ENCODE results near the gene NUDT17.

NUDT17 gene

GRCh38 chr1:145878724-145879123 lies 33.3 kb downstream of the NUDT17 start:
- no peaks in the 10 kb centered on the region for H3K79me2 ChIP-seq (ENCODE audit: insufficient read depth, low read length)
- no peaks in the 10 kb centered on the region for H4K20me1 ChIP-seq (ENCODE audit: insufficient read depth, low read length, poor library complexity, severe bottlenecking)
- H3K27me3 ChIP-seq (ENCODE audit: insufficient read depth, low read length, poor library complexity, severe bottlenecking) = peaks cover 4% of the 10 kb centered on the region
- H3K9me2 ChIP-seq (replicated peaks; ENCODE audit: low read depth, low read length) = no peaks in the 10 kb centered on the region
- no peak overlapping the region for H3K4me2 ChIP-seq (ENCODE audit: low read depth, low read length, poor library complexity, severe bottlenecking)
- no peak overlapping the region for H3K9ac ChIP-seq (ENCODE audit: low read depth, low read length, poor library complexity, severe bottlenecking)
- H3K36me3 ChIP-seq (ENCODE audit: insufficient read depth, low read length) = no peaks in the 10 kb centered on the region
- no peaks in the 10 kb centered on the region for H3K4me1 ChIP-seq (ENCODE audit: insufficient read depth, low read length, poor library complexity, severe bottlenecking)
- H3K9me3 ChIP-seq (ENCODE audit: insufficient read depth, low read depth, low read length) = no peaks in the 10 kb centered on the region
- no peak overlapping the region for H3K4me3 ChIP-seq (ENCODE audit: low read length, poor library complexity, severe bottlenecking)
- no peaks in the 10 kb centered on the region for H3F3A ChIP-seq (ENCODE audit: low read depth)
- TF ChIP-seq, protein P1, sequence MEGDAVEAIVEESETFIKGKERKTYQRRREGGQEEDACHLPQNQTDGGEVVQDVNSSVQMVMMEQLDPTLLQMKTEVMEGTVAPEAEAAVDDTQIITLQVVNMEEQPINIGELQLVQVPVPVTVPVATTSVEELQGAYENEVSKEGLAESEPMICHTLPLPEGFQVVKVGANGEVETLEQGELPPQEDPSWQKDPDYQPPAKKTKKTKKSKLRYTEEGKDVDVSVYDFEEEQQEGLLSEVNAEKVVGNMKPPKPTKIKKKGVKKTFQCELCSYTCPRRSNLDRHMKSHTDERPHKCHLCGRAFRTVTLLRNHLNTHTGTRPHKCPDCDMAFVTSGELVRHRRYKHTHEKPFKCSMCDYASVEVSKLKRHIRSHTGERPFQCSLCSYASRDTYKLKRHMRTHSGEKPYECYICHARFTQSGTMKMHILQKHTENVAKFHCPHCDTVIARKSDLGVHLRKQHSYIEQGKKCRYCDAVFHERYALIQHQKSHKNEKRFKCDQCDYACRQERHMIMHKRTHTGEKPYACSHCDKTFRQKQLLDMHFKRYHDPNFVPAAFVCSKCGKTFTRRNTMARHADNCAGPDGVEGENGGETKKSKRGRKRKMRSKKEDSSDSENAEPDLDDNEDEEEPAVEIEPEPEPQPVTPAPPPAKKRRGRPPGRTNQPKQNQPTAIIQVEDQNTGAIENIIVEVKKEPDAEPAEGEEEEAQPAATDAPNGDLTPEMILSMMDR (conservative IDR thresholded peaks at IDR 0.05; ENCODE audit: low read length) = no peak
- TF ChIP-seq EZH2phosphoT487 (IDR thresholded peaks at IDR 0.05; ENCODE audit: borderline replicate concordance) = no peak
- no peak overlapping the region for H2AFZ ChIP-seq (ENCODE audit: low read length)

DNA sequence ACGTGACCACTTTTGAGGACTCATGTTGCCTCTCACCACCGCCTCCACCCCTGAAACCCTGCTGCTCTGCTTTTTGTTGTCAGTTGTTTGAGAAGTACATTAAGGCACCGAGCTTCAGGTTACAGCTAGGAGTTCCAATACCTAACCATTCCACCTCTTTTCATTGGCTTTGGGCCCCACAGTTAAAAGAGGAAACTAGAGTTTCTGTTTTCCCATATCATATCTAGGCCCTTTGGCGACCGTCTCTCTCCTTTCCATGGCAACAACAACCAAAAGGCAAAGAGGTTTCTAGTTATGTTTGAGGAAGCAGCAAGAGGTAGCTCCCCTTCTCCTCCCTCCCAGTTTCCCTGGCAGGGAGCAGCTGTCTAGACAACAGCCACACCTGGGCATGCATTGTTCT lies 34.3 kb downstream of the NUDT17 start:
- H3K4me3 ChIP-seq (ENCODE audit: low read length, poor library complexity, severe bottlenecking) = no peak overlapping the region
- peak overlapping the region; percentile 38; the same call in 1 of the 2 replicates for H2AFZ ChIP-seq (ENCODE audit: low read length)
- H3F3A ChIP-seq (ENCODE audit: low read depth) = no peaks in the 10 kb centered on the region
- no peaks in the 10 kb centered on the region for H3K36me3 ChIP-seq (ENCODE audit: insufficient read depth, low read length)
- TF ChIP-seq EZH2phosphoT487 (IDR thresholded peaks at IDR 0.05; ENCODE audit: borderline replicate concordance) = no peak
- TF ChIP-seq, protein P1 (conservative IDR thresholded peaks at IDR 0.05; ENCODE audit: low read length) = no peak
- H3K9ac ChIP-seq (ENCODE audit: low read depth, low read length, poor library complexity, severe bottlenecking) = no peak overlapping the region
- no peaks in the 10 kb centered on the region for H4K20me1 ChIP-seq (ENCODE audit: insufficient read depth, low read length, poor library complexity, severe bottlenecking)
- H3K4me2 ChIP-seq (ENCODE audit: low read depth, low read length, poor library complexity, severe bottlenecking) = no peak overlapping the region
- H3K79me2 ChIP-seq (ENCODE audit: insufficient read depth, low read length) = no peaks in the 10 kb centered on the region
- H3K4me1 ChIP-seq (ENCODE audit: insufficient read depth, low read length, poor library complexity, severe bottlenecking) = no peaks in the 10 kb centered on the region
- H3K27me3 ChIP-seq (ENCODE audit: insufficient read depth, low read length, poor library complexity, severe bottlenecking) = peaks cover 14% of the 10 kb centered on the region
- no peaks in the 10 kb centered on the region for H3K9me3 ChIP-seq (ENCODE audit: insufficient read depth, low read depth, low read length)
- no peaks in the 10 kb centered on the region for H3K9me2 ChIP-seq (replicated peaks; ENCODE audit: low read depth, low read length)

DNA sequence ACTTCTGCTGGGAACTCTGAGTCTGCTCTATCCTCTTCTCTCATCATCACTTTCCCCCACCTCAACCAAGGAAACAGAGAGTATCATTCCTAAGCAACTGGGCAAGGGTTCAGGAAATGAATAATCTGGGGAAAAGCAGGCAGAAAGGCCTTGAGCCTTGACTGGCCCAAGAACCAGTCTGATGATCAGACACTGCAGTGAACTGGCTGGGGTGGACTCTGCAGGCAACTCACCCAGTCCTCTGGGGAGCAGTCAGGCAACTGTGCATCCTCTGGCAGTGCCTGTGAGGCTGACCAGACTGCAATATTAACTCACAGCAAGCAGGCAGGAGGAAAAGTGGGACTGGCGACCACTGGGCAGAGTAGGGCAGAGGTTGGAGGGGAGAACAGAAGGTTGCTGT lies 39.2 kb downstream of the NUDT17 start:
- Histone ChIP-seq H3K4me1 (ENCODE audit: insufficient read depth, low read length, poor library complexity, severe bottlenecking) (peaks cover 5% of the 10 kb centered on the region), H3F3A (ENCODE audit: low read depth) (no peaks in the 10 kb centered on the region), H4K20me1 (ENCODE audit: insufficient read depth, low read length, poor library complexity, severe bottlenecking) (no peaks in the 10 kb centered on the region), H3K27me3 (ENCODE audit: insufficient read depth, low read length, poor library complexity, severe bottlenecking) (peaks cover 19% of the 10 kb centered on the region), H3K79me2 (ENCODE audit: insufficient read depth, low read length) (no peaks in the 10 kb centered on the region), H2AFZ (ENCODE audit: low read length) (no peak overlapping the region), H3K4me3 (ENCODE audit: low read length, poor library complexity, severe bottlenecking) (no peak overlapping the region), H3K9me2 (replicated peaks; ENCODE audit: low read depth, low read length) (no peaks in the 10 kb centered on the region), H3K4me2 (ENCODE audit: low read depth, low read length, poor library complexity, severe bottlenecking) (no peak overlapping the region), H3K9me3 (ENCODE audit: insufficient read depth, low read depth, low read length) (no peaks in the 10 kb centered on the region), H3K9ac (ENCODE audit: low read depth, low read length, poor library complexity, severe bottlenecking) (no peak overlapping the region), H3K36me3 (ENCODE audit: insufficient read depth, low read length) (no peaks in the 10 kb centered on the region)
- TF ChIP-seq, protein P1 (conservative IDR thresholded peaks at IDR 0.05; ENCODE audit: low read length) = no peak
- no peak for TF ChIP-seq EZH2phosphoT487 (IDR thresholded peaks at IDR 0.05; ENCODE audit: borderline replicate concordance)
